CD4-positive, alpha-beta T cell treated with Interleukin-4 for 4 hours (primary cell): ENCODE results near the gene FER1L5.

Experiments used
- DNase-seq: peaks from one replicate; pipeline ENCODE4 v3.0.0-alpha.2; 2020

Gene FER1L5

DNA sequence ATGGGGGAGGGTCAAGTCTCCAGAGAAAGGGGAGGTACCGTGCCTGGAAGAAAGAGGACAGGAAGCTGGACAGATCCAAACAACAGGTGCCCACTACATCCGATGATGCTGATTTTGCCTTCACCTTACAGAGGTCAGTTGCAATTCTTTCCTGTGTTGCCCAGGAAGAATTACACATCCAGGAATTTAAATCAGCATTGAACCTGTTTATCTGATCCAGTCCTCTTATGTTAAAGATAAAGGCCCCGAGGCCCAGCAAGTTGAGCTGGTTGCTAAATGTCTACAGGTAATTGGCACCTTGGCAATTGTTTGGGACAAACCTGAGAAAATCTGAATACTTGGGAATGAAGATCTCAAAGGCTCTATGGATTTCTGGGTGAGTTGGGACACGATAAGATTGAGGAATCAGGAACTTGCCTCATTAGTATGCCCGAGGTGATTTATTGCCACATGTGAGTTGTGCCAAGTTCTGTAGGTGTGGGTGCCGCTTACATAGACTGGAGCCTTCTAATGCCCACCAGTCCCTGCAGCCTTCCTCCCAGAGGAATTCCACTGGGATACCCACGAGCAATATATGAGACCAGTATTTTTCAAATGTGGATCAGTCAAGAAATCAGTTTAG, 111.2 kb downstream of the FER1L5 start:
- DNase-seq = no peak

DNA sequence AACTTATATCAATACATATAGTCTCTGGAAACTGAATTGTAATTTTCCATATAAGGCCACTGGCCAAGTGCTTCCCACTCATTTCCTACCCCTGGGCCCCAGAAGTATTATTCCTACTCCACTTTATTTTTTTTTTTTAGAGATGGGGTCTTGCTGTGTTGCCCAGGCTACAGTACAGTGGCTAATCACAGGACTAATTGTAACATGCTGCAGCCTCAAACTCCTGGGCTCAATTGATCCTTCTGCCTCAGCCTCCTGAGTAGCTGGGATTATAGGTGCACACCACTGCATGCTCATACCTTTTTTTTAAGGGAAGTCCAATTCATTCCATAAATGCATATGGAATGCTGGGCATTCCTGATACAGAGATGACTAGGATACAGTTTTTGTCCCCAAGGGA, 111.8 kb downstream of the FER1L5 start:
- DNase-seq = no peak
